Measurements from ENCODE around the gene MPI.
A peak's percentile ranks its signal among the peaks of the same experiment; 100 is the strongest.

The MPI gene

DNA sequence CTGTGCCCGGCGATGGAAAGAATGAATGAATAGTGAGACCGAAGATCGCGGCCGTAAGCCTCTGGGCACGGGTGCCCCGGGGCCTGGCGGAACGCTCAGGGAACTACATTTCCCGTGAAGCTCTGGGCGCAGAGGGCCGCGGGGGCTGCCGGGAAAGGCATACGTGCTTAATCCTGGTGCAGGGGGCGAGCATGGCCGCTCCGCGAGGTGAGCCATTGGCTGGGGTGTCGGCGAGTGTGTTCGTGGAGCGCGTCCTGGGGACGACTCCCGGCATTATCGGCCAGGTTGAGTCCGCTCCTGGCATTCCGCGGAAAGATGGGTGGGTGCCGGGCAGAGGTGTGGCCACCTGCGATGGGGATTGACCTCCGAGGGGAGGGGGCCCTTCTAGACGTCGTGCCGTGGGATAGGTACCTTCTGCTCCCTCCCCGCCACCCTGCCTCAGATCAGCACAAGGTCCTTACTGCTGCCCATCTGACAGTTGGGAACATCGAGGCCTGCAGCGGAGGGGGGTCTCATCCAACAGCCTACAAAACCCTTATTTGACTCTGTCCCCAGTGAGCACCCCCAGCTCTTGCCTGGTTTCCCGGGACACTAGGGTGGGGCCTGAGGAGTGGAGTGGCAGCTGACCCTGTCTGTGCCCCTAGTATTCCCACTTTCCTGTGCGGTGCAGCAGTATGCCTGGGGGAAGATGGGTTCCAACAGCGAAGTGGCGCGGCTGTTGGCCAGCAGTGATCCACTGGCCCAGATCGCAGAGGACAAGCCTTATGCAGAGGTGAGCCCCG is at the start of gene MPI (continued):
- TF ChIP-seq ZNF600 (tag by site-specific recombination; IDR thresholded peaks at IDR 0.05), result 0 out of 2 replicates have a peak, but pooled peaks have one; percentile 62
- TF ChIP-seq ZBTB17 (tag by site-specific recombination; IDR thresholded peaks at IDR 0.05), result peak; percentile 92
- TF ChIP-seq MEIS1 (CRISPR knock-in tag; IDR thresholded peaks at IDR 0.05; ENCODE audit: borderline replicate concordance), result no peak
- no peak for TF ChIP-seq ZNF214 (tag by site-specific recombination; IDR thresholded peaks at IDR 0.05; ENCODE audit: borderline replicate concordance)
- peak; percentile 85 for TF ChIP-seq ZNF843 (tag by site-specific recombination; IDR thresholded peaks at IDR 0.05)
- TF ChIP-seq ZNF785 (tag by site-specific recombination; IDR thresholded peaks at IDR 0.05), result no peak
- TF ChIP-seq, protein P1, sequence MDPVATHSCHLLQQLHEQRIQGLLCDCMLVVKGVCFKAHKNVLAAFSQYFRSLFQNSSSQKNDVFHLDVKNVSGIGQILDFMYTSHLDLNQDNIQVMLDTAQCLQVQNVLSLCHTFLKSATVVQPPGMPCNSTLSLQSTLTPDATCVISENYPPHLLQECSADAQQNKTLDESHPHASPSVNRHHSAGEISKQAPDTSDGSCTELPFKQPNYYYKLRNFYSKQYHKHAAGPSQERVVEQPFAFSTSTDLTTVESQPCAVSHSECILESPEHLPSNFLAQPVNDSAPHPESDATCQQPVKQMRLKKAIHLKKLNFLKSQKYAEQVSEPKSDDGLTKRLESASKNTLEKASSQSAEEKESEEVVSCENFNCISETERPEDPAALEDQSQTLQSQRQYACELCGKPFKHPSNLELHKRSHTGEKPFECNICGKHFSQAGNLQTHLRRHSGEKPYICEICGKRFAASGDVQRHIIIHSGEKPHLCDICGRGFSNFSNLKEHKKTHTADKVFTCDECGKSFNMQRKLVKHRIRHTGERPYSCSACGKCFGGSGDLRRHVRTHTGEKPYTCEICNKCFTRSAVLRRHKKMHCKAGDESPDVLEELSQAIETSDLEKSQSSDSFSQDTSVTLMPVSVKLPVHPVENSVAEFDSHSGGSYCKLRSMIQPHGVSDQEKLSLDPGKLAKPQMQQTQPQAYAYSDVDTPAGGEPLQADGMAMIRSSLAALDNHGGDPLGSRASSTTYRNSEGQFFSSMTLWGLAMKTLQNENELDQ (tag by site-specific recombination; IDR thresholded peaks at IDR 0.05; ENCODE audit: low read depth), result no peak
- TF ChIP-seq, protein P2, sequence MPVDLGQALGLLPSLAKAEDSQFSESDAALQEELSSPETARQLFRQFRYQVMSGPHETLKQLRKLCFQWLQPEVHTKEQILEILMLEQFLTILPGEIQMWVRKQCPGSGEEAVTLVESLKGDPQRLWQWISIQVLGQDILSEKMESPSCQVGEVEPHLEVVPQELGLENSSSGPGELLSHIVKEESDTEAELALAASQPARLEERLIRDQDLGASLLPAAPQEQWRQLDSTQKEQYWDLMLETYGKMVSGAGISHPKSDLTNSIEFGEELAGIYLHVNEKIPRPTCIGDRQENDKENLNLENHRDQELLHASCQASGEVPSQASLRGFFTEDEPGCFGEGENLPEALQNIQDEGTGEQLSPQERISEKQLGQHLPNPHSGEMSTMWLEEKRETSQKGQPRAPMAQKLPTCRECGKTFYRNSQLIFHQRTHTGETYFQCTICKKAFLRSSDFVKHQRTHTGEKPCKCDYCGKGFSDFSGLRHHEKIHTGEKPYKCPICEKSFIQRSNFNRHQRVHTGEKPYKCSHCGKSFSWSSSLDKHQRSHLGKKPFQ (tag by site-specific recombination; IDR thresholded peaks at IDR 0.05), result 0 out of 2 replicates have a peak, but pooled peaks have one; percentile 30
- TF ChIP-seq ZNF76 (tag by site-specific recombination; IDR thresholded peaks at IDR 0.05; ENCODE audit: borderline replicate concordance, low read depth), result peak; percentile 100
- TF ChIP-seq, protein P3, sequence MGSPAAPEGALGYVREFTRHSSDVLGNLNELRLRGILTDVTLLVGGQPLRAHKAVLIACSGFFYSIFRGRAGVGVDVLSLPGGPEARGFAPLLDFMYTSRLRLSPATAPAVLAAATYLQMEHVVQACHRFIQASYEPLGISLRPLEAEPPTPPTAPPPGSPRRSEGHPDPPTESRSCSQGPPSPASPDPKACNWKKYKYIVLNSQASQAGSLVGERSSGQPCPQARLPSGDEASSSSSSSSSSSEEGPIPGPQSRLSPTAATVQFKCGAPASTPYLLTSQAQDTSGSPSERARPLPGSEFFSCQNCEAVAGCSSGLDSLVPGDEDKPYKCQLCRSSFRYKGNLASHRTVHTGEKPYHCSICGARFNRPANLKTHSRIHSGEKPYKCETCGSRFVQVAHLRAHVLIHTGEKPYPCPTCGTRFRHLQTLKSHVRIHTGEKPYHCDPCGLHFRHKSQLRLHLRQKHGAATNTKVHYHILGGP (tag by site-specific recombination; IDR thresholded peaks at IDR 0.05), result no peak
- no peak for TF ChIP-seq ZNF677 (tag by site-specific recombination; IDR thresholded peaks at IDR 0.05)
- peak; percentile 39; the same call in 1 of the 2 replicates for TF ChIP-seq ZNF146 (tag by site-specific recombination; IDR thresholded peaks at IDR 0.05)
- TF ChIP-seq ZNF514 (tag by site-specific recombination; IDR thresholded peaks at IDR 0.05), result no peak
- TF ChIP-seq ZNF658 (tag by site-specific recombination; IDR thresholded peaks at IDR 0.05), result no peak
- TF ChIP-seq, protein P4, sequence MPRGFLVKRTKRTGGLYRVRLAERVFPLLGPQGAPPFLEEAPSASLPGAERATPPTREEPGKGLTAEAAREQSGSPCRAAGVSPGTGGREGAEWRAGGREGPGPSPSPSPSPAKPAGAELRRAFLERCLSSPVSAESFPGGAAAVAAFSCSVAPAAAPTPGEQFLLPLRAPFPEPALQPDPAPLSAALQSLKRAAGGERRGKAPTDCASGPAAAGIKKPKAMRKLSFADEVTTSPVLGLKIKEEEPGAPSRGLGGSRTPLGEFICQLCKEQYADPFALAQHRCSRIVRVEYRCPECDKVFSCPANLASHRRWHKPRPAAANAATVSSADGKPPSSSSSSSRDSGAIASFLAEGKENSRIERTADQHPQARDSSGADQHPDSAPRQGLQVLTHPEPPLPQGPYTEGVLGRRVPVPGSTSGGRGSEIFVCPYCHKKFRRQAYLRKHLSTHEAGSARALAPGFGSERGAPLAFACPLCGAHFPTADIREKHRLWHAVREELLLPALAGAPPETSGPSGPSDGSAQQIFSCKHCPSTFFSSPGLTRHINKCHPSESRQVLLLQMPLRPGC (tag by site-specific recombination; IDR thresholded peaks at IDR 0.05), result peak; percentile 53; the same call in 1 of the 2 replicates
- TF ChIP-seq ZNF549 (tag by site-specific recombination; IDR thresholded peaks at IDR 0.05), result no peak
- TF ChIP-seq ZNF114 (tag by site-specific recombination; IDR thresholded peaks at IDR 0.05), result no peak
- TF ChIP-seq ZNF404 (tag by site-specific recombination; IDR thresholded peaks at IDR 0.05), result no peak
- TF ChIP-seq ZNF654 (tag by site-specific recombination; IDR thresholded peaks at IDR 0.05; ENCODE audit: low read depth), result no peak
- TF ChIP-seq, protein P5, sequence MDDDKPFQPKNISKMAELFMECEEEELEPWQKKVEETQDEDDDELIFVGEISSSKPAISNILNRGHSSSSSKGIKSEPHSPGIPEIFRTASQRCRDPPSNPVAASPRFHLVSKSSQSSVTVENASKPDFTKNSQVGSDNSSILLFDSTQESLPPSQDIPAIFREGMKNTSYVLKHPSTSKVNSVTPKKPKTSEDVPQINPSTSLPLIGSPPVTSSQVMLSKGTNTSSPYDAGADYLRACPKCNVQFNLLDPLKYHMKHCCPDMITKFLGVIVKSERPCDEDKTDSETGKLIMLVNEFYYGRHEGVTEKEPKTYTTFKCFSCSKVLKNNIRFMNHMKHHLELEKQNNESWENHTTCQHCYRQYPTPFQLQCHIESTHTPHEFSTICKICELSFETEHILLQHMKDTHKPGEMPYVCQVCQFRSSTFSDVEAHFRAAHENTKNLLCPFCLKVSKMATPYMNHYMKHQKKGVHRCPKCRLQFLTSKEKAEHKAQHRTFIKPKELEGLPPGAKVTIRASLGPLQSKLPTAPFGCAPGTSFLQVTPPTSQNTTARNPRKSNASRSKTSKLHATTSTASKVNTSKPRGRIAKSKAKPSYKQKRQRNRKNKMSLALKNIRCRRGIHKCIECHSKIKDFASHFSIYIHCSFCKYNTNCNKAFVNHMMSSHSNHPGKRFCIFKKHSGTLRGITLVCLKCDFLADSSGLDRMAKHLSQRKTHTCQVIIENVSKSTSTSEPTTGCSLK (tag by site-specific recombination; IDR thresholded peaks at IDR 0.05), result no peak
- TF ChIP-seq ZIC2 (tag by site-specific recombination; IDR thresholded peaks at IDR 0.05), result peak; percentile 28; the same call in 1 of the 2 replicates
- no peak for TF ChIP-seq SETDB1 (IDR thresholded peaks at IDR 0.05; ENCODE audit: insufficient read length, low read length)
- TF ChIP-seq ZNF837 (tag by site-specific recombination; IDR thresholded peaks at IDR 0.05), result peak; percentile 73; the same call in 1 of the 2 replicates
- TF ChIP-seq ZNF791 (tag by site-specific recombination; IDR thresholded peaks at IDR 0.05), result no peak
- TF ChIP-seq, protein P6, sequence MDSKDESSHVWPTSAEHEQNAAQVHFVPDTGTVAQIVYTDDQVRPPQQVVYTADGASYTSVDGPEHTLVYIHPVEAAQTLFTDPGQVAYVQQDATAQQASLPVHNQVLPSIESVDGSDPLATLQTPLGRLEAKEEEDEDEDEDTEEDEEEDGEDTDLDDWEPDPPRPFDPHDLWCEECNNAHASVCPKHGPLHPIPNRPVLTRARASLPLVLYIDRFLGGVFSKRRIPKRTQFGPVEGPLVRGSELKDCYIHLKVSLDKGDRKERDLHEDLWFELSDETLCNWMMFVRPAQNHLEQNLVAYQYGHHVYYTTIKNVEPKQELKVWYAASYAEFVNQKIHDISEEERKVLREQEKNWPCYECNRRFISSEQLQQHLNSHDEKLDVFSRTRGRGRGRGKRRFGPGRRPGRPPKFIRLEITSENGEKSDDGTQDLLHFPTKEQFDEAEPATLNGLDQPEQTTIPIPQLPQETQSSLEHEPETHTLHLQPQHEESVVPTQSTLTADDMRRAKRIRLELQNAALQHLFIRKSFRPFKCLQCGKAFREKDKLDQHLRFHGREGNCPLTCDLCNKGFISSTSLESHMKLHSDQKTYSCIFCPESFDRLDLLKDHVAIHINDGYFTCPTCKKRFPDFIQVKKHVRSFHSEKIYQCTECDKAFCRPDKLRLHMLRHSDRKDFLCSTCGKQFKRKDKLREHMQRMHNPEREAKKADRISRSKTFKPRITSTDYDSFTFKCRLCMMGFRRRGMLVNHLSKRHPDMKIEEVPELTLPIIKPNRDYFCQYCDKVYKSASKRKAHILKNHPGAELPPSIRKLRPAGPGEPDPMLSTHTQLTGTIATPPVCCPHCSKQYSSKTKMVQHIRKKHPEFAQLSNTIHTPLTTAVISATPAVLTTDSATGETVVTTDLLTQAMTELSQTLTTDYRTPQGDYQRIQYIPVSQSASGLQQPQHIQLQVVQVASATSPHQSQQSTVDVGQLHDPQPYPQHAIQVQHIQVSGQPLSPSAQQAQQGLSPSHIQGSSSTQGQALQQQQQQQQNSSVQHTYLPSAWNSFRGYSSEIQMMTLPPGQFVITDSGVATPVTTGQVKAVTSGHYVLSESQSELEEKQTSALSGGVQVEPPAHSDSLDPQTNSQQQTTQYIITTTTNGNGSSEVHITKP (tag by site-specific recombination; IDR thresholded peaks at IDR 0.05), result peak; percentile 73
- TF ChIP-seq ZBTB8A (tag by site-specific recombination; IDR thresholded peaks at IDR 0.05), result peak; percentile 71; the same call in 1 of the 2 replicates
- no peak for TF ChIP-seq OSR2 (tag by site-specific recombination; IDR thresholded peaks at IDR 0.05)

Measured in HEK293 (cell line).